GM18508 (cell line): ENCODE measurements around the gene RABGEF1.
"Not testable (repeated sequence)": the region's sequence is repeated elsewhere in the genome, so short reads cannot be mapped to it uniquely, and the experiment has no call there.

Experiments
- ATAC-seq: cut with Tn5 transposase; IDR thresholded peaks from one replicate; pipeline ENCODE4 v1.9.1; 2021; ENCODE audit warnings: moderate number of reproducible peaks; ENCODE audit not compliant: insufficient read depth, unreplicated experiment

Gene RABGEF1

GRCh38 chr7:66763633-66764355 lies 23.3 kb downstream of the RABGEF1 start:
- not testable (repeated sequence) for ATAC-seq

- not testable (repeated sequence) for ATAC-seq
These were observed 24.4 kb downstream of the RABGEF1 start for GRCh38 chr7:66764905-66765304.

- ATAC-seq: not testable (repeated sequence)
These were observed 24.9 kb downstream of the RABGEF1 start for GRCh38 chr7:66765322-66766025.

DNA sequence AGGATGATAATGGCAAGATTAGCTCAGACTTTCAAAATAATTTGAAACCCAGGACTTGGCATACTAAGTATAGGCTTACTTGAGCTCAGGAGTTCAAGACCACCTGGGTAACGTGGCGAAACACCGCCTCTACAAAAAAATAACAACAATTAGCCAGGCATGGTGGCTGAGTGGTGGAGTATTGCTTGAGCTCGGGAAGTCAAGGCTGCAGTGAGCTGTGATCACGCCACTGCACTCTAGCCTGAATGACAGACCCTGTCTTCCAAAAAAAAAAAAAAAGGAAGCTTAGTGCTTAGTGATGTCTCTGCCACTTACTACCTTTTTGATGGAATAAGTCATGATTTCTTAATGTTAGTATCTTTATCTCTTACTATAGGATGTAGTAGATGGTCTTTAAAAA lies 25.5 kb downstream of the RABGEF1 start:
- ATAC-seq: no peak

DNA sequence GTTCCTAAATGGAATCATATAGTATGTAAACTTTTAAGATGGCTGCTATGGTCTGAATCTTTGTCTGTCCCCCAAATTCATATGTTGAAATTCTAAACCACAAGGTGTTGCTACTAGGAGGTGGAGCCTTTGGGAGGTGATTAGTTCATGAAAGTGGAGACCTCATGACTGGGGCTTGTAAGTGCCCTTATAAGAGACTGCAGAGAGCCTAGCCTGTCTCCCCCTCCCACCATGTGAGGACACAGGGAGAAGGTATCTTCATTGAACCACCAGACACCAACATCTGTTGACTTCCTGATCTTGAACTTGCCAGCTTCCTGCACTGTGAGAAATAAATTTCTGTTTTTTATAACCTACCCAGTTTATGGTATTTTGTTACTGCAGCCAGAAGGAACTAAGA lies 27.0 kb downstream of the RABGEF1 start:
- not testable (repeated sequence) for ATAC-seq

GRCh38 chr7:66768865-66769832 lies 28.6 kb downstream of the RABGEF1 start:
- no peak for ATAC-seq

DNA sequence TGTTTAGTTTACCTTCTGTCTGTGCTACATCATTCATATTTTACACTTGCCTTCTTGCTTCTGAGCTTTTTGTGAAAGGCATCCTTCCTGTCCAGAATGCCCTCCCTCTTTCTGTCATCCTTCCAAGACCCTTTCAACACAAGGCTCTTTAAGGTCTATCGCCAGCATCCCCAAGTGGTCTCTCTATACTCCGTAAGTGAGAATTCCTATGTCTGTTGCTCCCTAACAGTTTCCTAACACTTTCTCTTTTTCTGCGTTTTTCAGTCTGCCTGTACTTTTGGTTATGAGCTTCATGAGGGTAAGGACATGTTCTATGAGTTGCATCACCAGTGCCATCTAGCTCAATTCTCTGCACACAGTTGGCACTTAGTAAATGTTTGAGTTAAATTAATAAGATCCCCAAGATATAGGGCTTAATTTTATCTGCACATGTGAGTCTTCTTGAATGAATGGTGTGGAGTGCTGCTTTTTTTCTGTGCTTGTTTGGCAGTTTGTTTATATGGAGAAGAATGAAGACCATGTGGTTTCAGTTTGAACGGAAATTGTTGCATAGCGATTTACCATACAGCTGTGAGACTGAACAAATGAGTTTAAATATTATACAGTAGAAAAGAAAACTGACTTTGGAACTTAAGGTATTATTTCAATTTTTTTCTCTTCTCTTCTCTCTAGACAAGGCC lies 29.4 kb downstream of the RABGEF1 start:
- no peak for ATAC-seq

DNA sequence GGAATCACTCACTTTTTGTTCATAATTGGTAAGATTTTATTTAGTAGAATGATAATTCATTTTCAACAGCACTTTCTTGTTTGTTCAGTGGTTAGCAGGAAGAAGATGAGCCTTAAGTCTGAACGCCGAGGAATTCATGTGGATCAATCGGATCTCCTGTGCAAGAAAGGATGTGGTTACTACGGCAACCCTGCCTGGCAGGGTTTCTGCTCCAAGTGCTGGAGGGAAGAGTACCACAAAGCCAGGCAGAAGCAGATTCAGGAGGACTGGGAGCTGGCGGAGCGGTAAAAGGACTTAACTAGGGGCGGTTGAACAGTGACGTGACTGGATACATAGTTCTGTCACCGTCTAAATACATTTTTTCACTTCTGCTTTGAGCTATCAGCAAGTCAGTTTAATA lies 31.3 kb downstream of the RABGEF1 start:
- no peak for ATAC-seq

DNA sequence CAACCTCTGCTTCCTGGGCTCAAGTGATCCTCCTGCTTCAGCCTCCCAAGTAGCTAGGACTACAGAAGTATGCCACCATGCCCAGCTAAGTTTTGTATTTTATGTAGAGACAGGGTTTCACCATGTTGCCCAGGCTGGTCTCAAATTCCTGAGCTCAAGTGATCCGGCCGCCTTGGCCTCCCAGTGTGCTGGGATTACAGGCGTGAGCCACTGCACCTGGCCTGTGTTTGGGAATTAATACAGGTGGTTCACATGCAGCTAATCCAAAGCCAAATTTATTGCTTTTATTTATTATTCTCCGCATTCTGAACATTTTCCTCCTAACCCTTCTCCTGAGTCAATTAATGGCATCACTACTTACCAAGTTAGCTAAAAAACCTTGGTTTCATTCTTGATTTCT lies 33.2 kb downstream of the RABGEF1 start:
- not testable (repeated sequence) for ATAC-seq

DNA sequence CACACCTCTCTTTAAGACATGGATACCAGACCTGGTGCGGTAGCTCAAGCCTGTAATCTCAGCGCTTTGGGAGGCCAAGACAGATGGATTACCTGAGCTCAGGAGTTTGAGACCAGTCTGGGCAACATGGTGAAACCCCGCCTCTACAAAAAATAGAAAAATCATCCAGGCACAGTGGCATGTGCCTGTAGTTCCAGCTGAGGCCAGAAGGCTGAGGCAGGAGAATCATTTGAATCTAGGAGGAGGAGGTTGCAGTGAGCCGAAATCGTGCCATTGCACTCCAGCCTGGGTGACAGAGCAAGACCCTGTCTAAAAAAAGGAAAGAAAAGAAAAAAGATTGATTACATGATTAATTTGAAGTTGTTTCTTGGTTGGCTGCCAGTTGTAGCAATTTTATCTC lies 35.9 kb downstream of the RABGEF1 start:
- not testable (repeated sequence) for ATAC-seq

DNA sequence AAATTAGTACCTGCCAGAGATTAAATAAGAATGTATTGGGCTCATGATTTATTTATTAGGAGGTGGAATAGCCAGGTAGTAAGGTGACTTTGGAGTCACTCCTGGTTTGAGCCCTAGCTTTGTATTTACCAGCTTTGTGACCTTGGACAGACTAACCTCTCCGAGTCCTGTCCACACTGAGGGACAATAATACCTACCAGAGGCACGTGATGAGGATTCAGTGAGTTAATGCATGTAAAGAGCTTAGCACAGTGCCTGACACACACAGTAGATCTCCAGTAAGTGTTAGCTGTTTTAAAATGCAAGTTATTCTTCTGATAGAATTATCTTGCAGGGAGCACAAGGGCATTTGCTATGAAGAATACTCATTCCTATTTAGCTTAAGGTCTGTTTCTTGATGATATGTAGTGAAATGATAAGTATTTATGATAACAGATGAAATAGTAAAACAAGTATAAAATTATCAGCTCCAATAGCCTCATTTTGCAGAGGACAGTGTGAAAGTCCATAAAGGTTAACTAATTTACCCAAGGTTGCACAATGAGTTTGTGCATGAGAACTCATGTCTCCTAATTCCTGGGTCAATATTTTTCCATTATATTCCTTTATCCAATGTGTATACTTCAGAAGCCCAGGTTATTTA lies 36.4 kb downstream of the RABGEF1 start:
- ATAC-seq: no peak

GRCh38 chr7:66778201-66778600 lies 37.7 kb downstream of the RABGEF1 start:
- ATAC-seq: no peak

DNA sequence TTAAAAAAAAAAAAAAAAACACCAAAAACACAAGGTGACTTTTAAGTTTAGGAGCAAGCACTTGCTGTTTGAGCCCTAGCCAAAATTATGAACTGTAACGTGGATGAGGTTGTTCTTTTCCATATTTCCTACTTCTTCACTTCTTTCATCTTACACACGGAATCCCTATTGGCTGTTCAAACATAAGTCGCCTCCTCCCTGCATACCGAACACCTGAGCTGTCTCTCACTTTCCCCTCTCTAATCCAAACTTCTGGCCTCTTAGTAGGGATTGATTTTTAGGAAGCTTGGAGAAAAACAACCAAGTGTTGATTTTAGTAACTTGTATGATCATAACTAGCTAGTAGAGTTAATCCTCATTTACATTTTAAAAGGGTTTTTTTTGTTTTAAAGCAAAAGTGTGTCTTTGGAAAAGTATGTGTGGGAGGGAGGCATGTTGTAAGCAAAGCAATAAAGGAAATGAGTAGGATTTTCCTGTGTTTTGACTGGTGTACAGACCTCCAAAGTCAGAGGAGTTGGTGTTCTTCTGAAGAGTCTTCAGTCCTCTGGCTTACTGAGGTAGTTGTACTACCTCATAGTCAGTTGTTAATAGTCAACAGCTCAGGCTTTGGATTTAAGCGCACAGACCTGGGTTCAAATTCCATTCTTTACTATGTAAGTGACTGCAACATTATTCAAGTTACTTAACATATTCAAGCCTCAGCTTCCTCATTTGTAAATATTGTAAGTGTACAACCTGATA lies 39.3 kb downstream of the RABGEF1 start:
- no peak for ATAC-seq

GRCh38 chr7:66781408-66782090 lies 41.0 kb downstream of the RABGEF1 start:
- ATAC-seq: no peak

DNA sequence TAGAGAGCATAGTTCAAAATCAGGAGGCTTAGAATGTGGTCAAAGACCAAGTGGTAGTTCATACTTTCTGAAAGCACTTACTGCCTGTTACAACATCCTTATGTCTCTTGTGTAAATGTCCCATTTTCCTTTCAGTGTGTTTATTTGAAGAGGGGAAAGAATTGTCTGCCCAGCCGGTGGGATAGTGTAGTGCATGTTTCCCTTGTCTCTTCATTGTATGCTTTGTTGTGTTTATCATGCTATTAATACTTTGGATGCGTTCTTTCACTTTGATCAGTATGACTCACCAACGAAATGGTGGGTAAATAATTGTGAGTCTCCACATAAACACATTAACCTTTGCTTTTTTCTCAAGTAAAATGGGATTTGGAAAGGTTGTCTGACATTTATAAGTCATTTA lies 42.3 kb downstream of the RABGEF1 start:
- ATAC-seq: not testable (repeated sequence)

GRCh38 chr7:66783887-66784595 lies 43.5 kb downstream of the RABGEF1 start:
- not testable (repeated sequence) for ATAC-seq

- ATAC-seq: no peak
These were observed 49.7 kb downstream of the RABGEF1 start for GRCh38 chr7:66790196-66790595.

DNA sequence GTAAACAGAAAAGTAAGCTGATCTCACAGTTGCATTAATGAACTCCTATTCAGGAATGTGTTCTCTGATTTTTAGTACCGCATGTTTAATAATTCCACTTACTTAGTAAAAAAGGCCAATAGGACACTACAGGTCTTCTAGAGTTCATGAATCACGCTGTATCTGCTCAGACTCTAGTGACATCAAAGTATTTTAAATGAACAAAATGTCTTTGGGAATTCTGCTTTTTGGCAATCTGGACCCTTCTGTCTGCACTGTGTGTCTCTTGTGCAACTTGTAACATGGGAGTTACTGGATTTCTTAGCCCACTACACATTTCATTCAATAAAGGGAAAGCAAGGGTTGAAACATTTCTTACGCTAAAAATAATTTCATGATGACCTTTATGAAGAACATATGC lies 50.2 kb downstream of the RABGEF1 start:
- no peak for ATAC-seq
